ENCODE measurements around the gene INPP5A.

The INPP5A gene

GRCh38 chr10:132688580-132689420, 151.2 kb downstream of the INPP5A start:
- no peak overlapping the region for H3K4me3 ChIP-seq (ENCODE audit: insufficient read depth, low read depth, low read length, poor library complexity, severe bottlenecking)
- no peak overlapping the region for H3K27ac ChIP-seq (ENCODE audit: insufficient read depth, low read length, poor library complexity, severe bottlenecking)
- peaks cover 10% of the 10 kb centered on the region for H3K36me3 ChIP-seq (ENCODE audit: control insufficient read depth, insufficient read depth, low read length)
- H3K9me3 ChIP-seq (ENCODE audit: control insufficient read depth, low read length) = no peaks in the 10 kb centered on the region
- DNase-seq = no peak
- H3K4me1 ChIP-seq (ENCODE audit: control insufficient read depth, insufficient read depth, low read length, poor library complexity, severe bottlenecking) = peaks cover 4% of the 10 kb centered on the region
- no peaks in the 10 kb centered on the region for H3K27me3 ChIP-seq (replicated peaks; ENCODE audit: control insufficient read depth, insufficient read depth, low read length, poor library complexity, severe bottlenecking)

DNA sequence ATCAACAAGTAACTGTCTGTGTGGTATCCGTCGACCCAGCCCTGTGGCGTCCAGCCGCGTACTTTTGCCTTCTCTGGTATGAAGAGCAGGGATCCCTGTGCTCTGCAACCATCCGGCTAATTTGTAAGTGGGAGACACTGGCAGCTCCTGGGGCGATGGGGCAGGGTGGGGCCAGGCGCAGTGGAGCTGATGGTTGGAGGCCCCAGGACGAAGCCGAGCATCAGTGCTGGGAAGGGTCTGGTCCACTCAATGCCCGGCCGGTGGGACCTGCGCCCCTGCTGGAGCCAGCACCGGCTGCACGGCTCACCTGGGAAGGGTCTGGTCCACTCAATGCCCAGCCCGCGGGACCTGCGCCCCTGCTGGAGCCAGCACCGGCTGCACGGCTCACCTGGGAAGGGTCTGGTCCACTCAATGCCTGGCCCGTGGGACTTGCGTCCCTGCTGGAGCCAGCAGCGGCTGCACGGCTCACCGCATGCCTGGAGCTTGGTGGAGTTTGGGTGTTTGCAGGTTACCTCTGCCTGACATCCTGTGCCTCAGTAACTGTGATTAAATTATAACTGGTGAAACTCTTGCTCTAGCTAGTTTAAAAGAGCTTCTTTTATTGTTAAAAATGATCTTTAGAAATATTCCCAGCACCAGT, 152.3 kb downstream of the INPP5A start:
- Histone ChIP-seq H3K4me1 (ENCODE audit: control insufficient read depth, insufficient read depth, low read length, poor library complexity, severe bottlenecking) (no peaks in the 10 kb centered on the region), H3K27ac (ENCODE audit: insufficient read depth, low read length, poor library complexity, severe bottlenecking) (no peak overlapping the region), H3K27me3 (replicated peaks; ENCODE audit: control insufficient read depth, insufficient read depth, low read length, poor library complexity, severe bottlenecking) (no peaks in the 10 kb centered on the region), H3K9me3 (ENCODE audit: control insufficient read depth, low read length) (no peaks in the 10 kb centered on the region), H3K4me3 (ENCODE audit: insufficient read depth, low read depth, low read length, poor library complexity, severe bottlenecking) (no peak overlapping the region), H3K36me3 (ENCODE audit: control insufficient read depth, insufficient read depth, low read length) (peaks cover 10% of the 10 kb centered on the region)
- no peak for DNase-seq

- no peak for DNase-seq
- no peaks in the 10 kb centered on the region for H3K9me3 ChIP-seq (ENCODE audit: control insufficient read depth, low read length)
- H3K36me3 ChIP-seq (ENCODE audit: control insufficient read depth, insufficient read depth, low read length) = peaks cover 10% of the 10 kb centered on the region
- H3K4me1 ChIP-seq (ENCODE audit: control insufficient read depth, insufficient read depth, low read length, poor library complexity, severe bottlenecking) = no peaks in the 10 kb centered on the region
- H3K27me3 ChIP-seq (replicated peaks; ENCODE audit: control insufficient read depth, insufficient read depth, low read length, poor library complexity, severe bottlenecking) = no peaks in the 10 kb centered on the region
- no peak overlapping the region for H3K4me3 ChIP-seq (ENCODE audit: insufficient read depth, low read depth, low read length, poor library complexity, severe bottlenecking)
- H3K27ac ChIP-seq (ENCODE audit: insufficient read depth, low read length, poor library complexity, severe bottlenecking) = no peak overlapping the region
These were observed 152.8 kb downstream of the INPP5A start for GRCh38 chr10:132690401-132690800.

DNA sequence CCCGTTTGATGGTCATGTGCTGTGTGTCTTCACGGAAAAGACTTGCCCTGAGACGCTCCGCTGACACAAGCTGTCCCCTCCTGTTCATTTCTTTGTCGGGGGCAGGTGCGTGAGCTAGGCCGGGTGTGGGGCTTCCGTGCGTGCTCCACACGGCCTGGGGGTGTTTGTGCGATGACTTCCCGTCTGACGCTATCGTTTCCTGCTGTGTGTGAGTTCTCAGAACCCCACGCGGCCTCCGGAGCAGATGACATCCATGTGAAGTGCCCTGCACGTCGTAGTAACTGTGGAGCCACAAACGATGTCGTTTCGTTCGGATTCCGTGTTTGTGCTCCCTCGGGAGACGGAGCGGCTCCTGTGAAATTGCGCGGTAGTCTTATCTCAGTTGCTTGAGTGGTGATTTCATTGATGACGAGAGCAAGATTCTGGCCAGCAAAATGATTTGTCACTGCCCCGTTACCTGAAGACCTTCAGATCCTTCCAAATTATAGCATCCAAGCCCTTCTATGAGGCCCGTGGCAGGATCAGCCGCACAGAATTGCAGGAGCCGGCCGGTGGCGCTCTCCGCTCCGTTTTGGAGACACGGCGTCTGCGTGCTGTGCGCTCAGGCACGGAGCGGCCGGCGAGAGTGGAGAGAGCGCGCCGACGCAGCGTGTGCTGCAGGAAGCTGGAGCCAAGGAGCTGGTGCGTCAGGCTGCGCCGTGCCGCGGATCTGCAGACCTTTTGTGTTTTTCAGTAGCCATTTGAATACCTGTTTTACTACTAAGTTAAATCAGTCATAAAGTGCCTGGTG, 153.4 kb downstream of the INPP5A start:
- Histone ChIP-seq H3K9me3 (ENCODE audit: control insufficient read depth, low read length) (no peaks in the 10 kb centered on the region), H3K36me3 (ENCODE audit: control insufficient read depth, insufficient read depth, low read length) (peaks cover 10% of the 10 kb centered on the region), H3K4me1 (ENCODE audit: control insufficient read depth, insufficient read depth, low read length, poor library complexity, severe bottlenecking) (no peaks in the 10 kb centered on the region), H3K27ac (ENCODE audit: insufficient read depth, low read length, poor library complexity, severe bottlenecking) (no peak overlapping the region), H3K27me3 (replicated peaks; ENCODE audit: control insufficient read depth, insufficient read depth, low read length, poor library complexity, severe bottlenecking) (no peaks in the 10 kb centered on the region), H3K4me3 (ENCODE audit: insufficient read depth, low read depth, low read length, poor library complexity, severe bottlenecking) (no peak overlapping the region)
- no peak for DNase-seq

- no peak overlapping the region for H3K27ac ChIP-seq (ENCODE audit: insufficient read depth, low read length, poor library complexity, severe bottlenecking)
- H3K4me1 ChIP-seq (ENCODE audit: control insufficient read depth, insufficient read depth, low read length, poor library complexity, severe bottlenecking) = no peaks in the 10 kb centered on the region
- DNase-seq = no peak
- H3K9me3 ChIP-seq (ENCODE audit: control insufficient read depth, low read length) = no peaks in the 10 kb centered on the region
- no peaks in the 10 kb centered on the region for H3K27me3 ChIP-seq (replicated peaks; ENCODE audit: control insufficient read depth, insufficient read depth, low read length, poor library complexity, severe bottlenecking)
- no peak overlapping the region for H3K4me3 ChIP-seq (ENCODE audit: insufficient read depth, low read depth, low read length, poor library complexity, severe bottlenecking)
- H3K36me3 ChIP-seq (ENCODE audit: control insufficient read depth, insufficient read depth, low read length) = peaks cover 10% of the 10 kb centered on the region
These were observed 154.1 kb downstream of the INPP5A start for GRCh38 chr10:132691711-132692153.

GRCh38 chr10:132692311-132692710, 154.7 kb downstream of the INPP5A start:
- H3K9me3 ChIP-seq (ENCODE audit: control insufficient read depth, low read length) = no peaks in the 10 kb centered on the region
- no peaks in the 10 kb centered on the region for H3K27me3 ChIP-seq (replicated peaks; ENCODE audit: control insufficient read depth, insufficient read depth, low read length, poor library complexity, severe bottlenecking)
- H3K36me3 ChIP-seq (ENCODE audit: control insufficient read depth, insufficient read depth, low read length) = peaks cover 10% of the 10 kb centered on the region
- no peaks in the 10 kb centered on the region for H3K4me1 ChIP-seq (ENCODE audit: control insufficient read depth, insufficient read depth, low read length, poor library complexity, severe bottlenecking)
- no peak for DNase-seq
- no peak overlapping the region for H3K4me3 ChIP-seq (ENCODE audit: insufficient read depth, low read depth, low read length, poor library complexity, severe bottlenecking)
- no peak overlapping the region for H3K27ac ChIP-seq (ENCODE audit: insufficient read depth, low read length, poor library complexity, severe bottlenecking)

DNA sequence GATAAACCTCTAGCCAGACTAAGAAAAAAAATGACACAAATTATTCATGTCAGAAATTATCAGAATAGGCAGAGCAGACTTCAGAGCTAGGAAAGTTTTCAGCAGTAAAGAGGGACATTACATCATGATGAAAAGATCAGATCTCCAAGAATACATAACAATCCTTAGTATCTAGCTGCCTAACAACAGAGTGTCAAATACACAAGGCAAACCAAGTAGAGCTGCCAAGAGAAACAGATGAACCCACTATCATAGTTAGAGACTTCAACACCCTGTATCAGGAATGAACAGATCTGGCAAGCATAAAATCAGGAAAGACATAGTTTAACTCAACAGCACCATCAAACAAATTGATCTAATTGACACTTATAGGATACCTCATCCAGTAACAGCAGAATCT, 156.1 kb downstream of the INPP5A start:
- H3K9me3 ChIP-seq (ENCODE audit: control insufficient read depth, low read length) = no peaks in the 10 kb centered on the region
- no peaks in the 10 kb centered on the region for H3K27me3 ChIP-seq (replicated peaks; ENCODE audit: control insufficient read depth, insufficient read depth, low read length, poor library complexity, severe bottlenecking)
- no peak overlapping the region for H3K27ac ChIP-seq (ENCODE audit: insufficient read depth, low read length, poor library complexity, severe bottlenecking)
- no peak for DNase-seq
- peaks cover 10% of the 10 kb centered on the region for H3K36me3 ChIP-seq (ENCODE audit: control insufficient read depth, insufficient read depth, low read length)
- H3K4me3 ChIP-seq (ENCODE audit: insufficient read depth, low read depth, low read length, poor library complexity, severe bottlenecking) = no peak overlapping the region
- H3K4me1 ChIP-seq (ENCODE audit: control insufficient read depth, insufficient read depth, low read length, poor library complexity, severe bottlenecking) = no peaks in the 10 kb centered on the region

GRCh38 chr10:132696204-132696603, 158.6 kb downstream of the INPP5A start:
- DNase-seq = no peak
- H3K27me3 ChIP-seq (replicated peaks; ENCODE audit: control insufficient read depth, insufficient read depth, low read length, poor library complexity, severe bottlenecking) = no peaks in the 10 kb centered on the region
- peaks cover under 1% of the 10 kb centered on the region for H3K36me3 ChIP-seq (ENCODE audit: control insufficient read depth, insufficient read depth, low read length)
- no peak overlapping the region for H3K4me3 ChIP-seq (ENCODE audit: insufficient read depth, low read depth, low read length, poor library complexity, severe bottlenecking)
- no peak overlapping the region for H3K27ac ChIP-seq (ENCODE audit: insufficient read depth, low read length, poor library complexity, severe bottlenecking)
- no peaks in the 10 kb centered on the region for H3K9me3 ChIP-seq (ENCODE audit: control insufficient read depth, low read length)
- no peaks in the 10 kb centered on the region for H3K4me1 ChIP-seq (ENCODE audit: control insufficient read depth, insufficient read depth, low read length, poor library complexity, severe bottlenecking)

DNA sequence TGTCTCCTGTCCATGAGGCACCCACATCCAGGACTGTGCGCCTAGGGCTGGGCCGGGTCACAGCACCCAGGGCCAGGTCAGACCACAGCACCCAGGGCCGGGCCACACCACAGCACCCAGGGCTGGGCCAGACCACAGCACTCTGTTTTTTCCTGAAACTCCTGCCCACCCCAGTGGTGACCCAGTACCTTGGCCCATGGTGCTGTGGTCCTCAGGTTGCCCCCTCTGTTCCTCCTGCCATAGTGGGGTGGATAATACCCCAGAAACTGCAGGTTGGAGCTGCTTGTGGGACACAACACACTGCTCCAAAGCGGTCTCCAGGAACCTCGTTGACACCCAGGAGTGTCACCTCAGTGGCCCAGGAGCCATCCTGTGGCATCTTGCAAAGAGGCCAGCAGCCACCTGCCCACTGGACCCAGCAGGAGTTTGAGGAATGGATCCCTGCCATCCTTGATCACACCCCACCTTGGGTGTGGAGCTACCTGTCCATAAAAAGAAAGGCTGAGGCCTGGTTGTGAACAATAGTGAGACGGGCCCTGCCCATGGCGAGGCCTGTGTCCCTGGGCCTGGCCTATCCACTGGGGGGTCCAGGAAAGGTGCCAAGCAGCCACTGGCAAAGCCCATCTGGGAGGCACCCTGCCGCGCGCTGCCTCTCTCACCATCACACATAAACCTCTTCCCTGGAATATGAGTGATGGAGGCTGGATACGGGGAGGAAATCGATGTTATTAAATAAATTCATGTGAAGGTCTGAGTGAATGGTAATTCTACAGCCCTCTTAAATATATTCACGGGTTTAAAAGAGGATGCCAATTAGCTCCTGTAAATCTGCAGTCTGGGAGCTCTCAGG, 159.4 kb downstream of the INPP5A start:
- Histone ChIP-seq H3K36me3 (ENCODE audit: control insufficient read depth, insufficient read depth, low read length) (peaks cover 4% of the 10 kb centered on the region), H3K27me3 (replicated peaks; ENCODE audit: control insufficient read depth, insufficient read depth, low read length, poor library complexity, severe bottlenecking) (no peaks in the 10 kb centered on the region), H3K4me1 (ENCODE audit: control insufficient read depth, insufficient read depth, low read length, poor library complexity, severe bottlenecking) (no peaks in the 10 kb centered on the region), H3K4me3 (ENCODE audit: insufficient read depth, low read depth, low read length, poor library complexity, severe bottlenecking) (no peak overlapping the region), H3K9me3 (ENCODE audit: control insufficient read depth, low read length) (no peaks in the 10 kb centered on the region), H3K27ac (ENCODE audit: insufficient read depth, low read length, poor library complexity, severe bottlenecking) (no peak overlapping the region)
- DNase-seq = no peak
